ENCODE measurements around the gene CTDSPL.

The CTDSPL gene

GRCh38 chr3:37934631-37935289 lies 73.1 kb downstream of the CTDSPL start:
- H3K9me3 ChIP-seq (ENCODE audit: low read depth, low read length): no peaks in the 10 kb centered on the region
- no peaks in the 10 kb centered on the region for H3K36me3 ChIP-seq (ENCODE audit: insufficient read depth, low read length)
- H3K9ac ChIP-seq (ENCODE audit: insufficient read length): no peak overlapping the region
- DNase-seq (ENCODE audit: low read depth, low spot score): no peak
- H3K4me3 ChIP-seq: no peak overlapping the region
- H3K27ac ChIP-seq: no peak overlapping the region
- TF ChIP-seq EZH2 (IDR thresholded peaks at IDR 0.05): no peak
- TF ChIP-seq POLR2AphosphoS5 (IDR thresholded peaks at IDR 0.05; ENCODE audit: borderline replicate concordance, low read depth, low read length): no peak
- TF ChIP-seq FOXP2 (optimal IDR thresholded peaks at IDR 0.05; ENCODE audit: control extremely low read depth, extremely low read length, insufficient read depth): no peak

GRCh38 chr3:37935290-37935668 lies 73.6 kb downstream of the CTDSPL start:
- no peak for TF ChIP-seq POLR2AphosphoS5 (IDR thresholded peaks at IDR 0.05; ENCODE audit: borderline replicate concordance, low read depth, low read length)
- TF ChIP-seq FOXP2 (optimal IDR thresholded peaks at IDR 0.05; ENCODE audit: control extremely low read depth, extremely low read length, insufficient read depth): no peak
- TF ChIP-seq EZH2 (IDR thresholded peaks at IDR 0.05): no peak
- no peak for DNase-seq (ENCODE audit: low read depth, low spot score)
- Histone ChIP-seq H3K4me3 (no peak overlapping the region), H3K36me3 (ENCODE audit: insufficient read depth, low read length) (no peaks in the 10 kb centered on the region), H3K9me3 (ENCODE audit: low read depth, low read length) (no peaks in the 10 kb centered on the region), H3K9ac (ENCODE audit: insufficient read length) (no peak overlapping the region), H3K27ac (no peak overlapping the region)

GRCh38 chr3:37935756-37936666 lies 74.3 kb downstream of the CTDSPL start:
- TF ChIP-seq POLR2AphosphoS5 (IDR thresholded peaks at IDR 0.05; ENCODE audit: borderline replicate concordance, low read depth, low read length) (no peak), EZH2 (IDR thresholded peaks at IDR 0.05) (no peak), FOXP2 (optimal IDR thresholded peaks at IDR 0.05; ENCODE audit: control extremely low read depth, extremely low read length, insufficient read depth) (no peak)
- Histone ChIP-seq H3K9ac (ENCODE audit: insufficient read length) (no peak overlapping the region), H3K4me3 (no peak overlapping the region), H3K27ac (no peak overlapping the region), H3K36me3 (ENCODE audit: insufficient read depth, low read length) (no peaks in the 10 kb centered on the region), H3K9me3 (ENCODE audit: low read depth, low read length) (no peaks in the 10 kb centered on the region)
- no peak for DNase-seq (ENCODE audit: low read depth, low spot score)

GRCh38 chr3:37937156-37937555 lies 75.5 kb downstream of the CTDSPL start:
- H3K9ac ChIP-seq (ENCODE audit: insufficient read length): no peak overlapping the region
- DNase-seq (ENCODE audit: low read depth, low spot score): no peak
- no peak overlapping the region for H3K4me3 ChIP-seq
- no peaks in the 10 kb centered on the region for H3K9me3 ChIP-seq (ENCODE audit: low read depth, low read length)
- H3K27ac ChIP-seq: no peak overlapping the region
- TF ChIP-seq FOXP2 (optimal IDR thresholded peaks at IDR 0.05; ENCODE audit: control extremely low read depth, extremely low read length, insufficient read depth) (no peak), POLR2AphosphoS5 (IDR thresholded peaks at IDR 0.05; ENCODE audit: borderline replicate concordance, low read depth, low read length) (no peak), EZH2 (IDR thresholded peaks at IDR 0.05) (no peak)
- no peaks in the 10 kb centered on the region for H3K36me3 ChIP-seq (ENCODE audit: insufficient read depth, low read length)

GRCh38 chr3:37938011-37938410 lies 76.3 kb downstream of the CTDSPL start:
- Histone ChIP-seq H3K9me3 (ENCODE audit: low read depth, low read length) (no peaks in the 10 kb centered on the region), H3K27ac (no peak overlapping the region), H3K9ac (ENCODE audit: insufficient read length) (no peak overlapping the region), H3K4me3 (no peak overlapping the region), H3K36me3 (ENCODE audit: insufficient read depth, low read length) (no peaks in the 10 kb centered on the region)
- no peak for DNase-seq (ENCODE audit: low read depth, low spot score)
- TF ChIP-seq POLR2AphosphoS5 (IDR thresholded peaks at IDR 0.05; ENCODE audit: borderline replicate concordance, low read depth, low read length) (no peak), FOXP2 (optimal IDR thresholded peaks at IDR 0.05; ENCODE audit: control extremely low read depth, extremely low read length, insufficient read depth) (no peak), EZH2 (IDR thresholded peaks at IDR 0.05) (no peak)

- Histone ChIP-seq H3K36me3 (ENCODE audit: insufficient read depth, low read length) (no peaks in the 10 kb centered on the region), H3K27ac (no peak overlapping the region), H3K9me3 (ENCODE audit: low read depth, low read length) (no peaks in the 10 kb centered on the region), H3K4me3 (no peak overlapping the region), H3K9ac (ENCODE audit: insufficient read length) (no peak overlapping the region)
- TF ChIP-seq EZH2 (IDR thresholded peaks at IDR 0.05): no peak
- TF ChIP-seq FOXP2 (optimal IDR thresholded peaks at IDR 0.05; ENCODE audit: control extremely low read depth, extremely low read length, insufficient read depth): no peak
- TF ChIP-seq POLR2AphosphoS5 (IDR thresholded peaks at IDR 0.05; ENCODE audit: borderline replicate concordance, low read depth, low read length): no peak
- DNase-seq (ENCODE audit: low read depth, low spot score): no peak
Observed at GRCh38 chr3:37940242-37940908, 78.7 kb downstream of the CTDSPL start.

- no peak overlapping the region for H3K4me3 ChIP-seq
- TF ChIP-seq POLR2AphosphoS5 (IDR thresholded peaks at IDR 0.05; ENCODE audit: borderline replicate concordance, low read depth, low read length) (no peak), FOXP2 (optimal IDR thresholded peaks at IDR 0.05; ENCODE audit: control extremely low read depth, extremely low read length, insufficient read depth) (no peak), EZH2 (IDR thresholded peaks at IDR 0.05) (no peak)
- peak overlapping the region; percentile 9; the same call in 1 of the 2 replicates for H3K27ac ChIP-seq
Observed at GRCh38 chr3:37941608-37942508, 80.2 kb downstream of the CTDSPL start.

More at GRCh38 chr3:37941608-37942508, 80.2 kb downstream of the CTDSPL start:
- Histone ChIP-seq H3K9me3 (ENCODE audit: low read depth, low read length) (no peaks in the 10 kb centered on the region), H3K36me3 (ENCODE audit: insufficient read depth, low read length) (no peaks in the 10 kb centered on the region), H3K9ac (ENCODE audit: insufficient read length) (no peak overlapping the region)
- DNase-seq (ENCODE audit: low read depth, low spot score): no peak
